ENCODE measurements around the gene NPSR1. TPM values are rescaled to one million over a fixed set of nuclear protein-coding genes. Genes with fewer than 3 reads are reported as not detected.
"Not testable (repeated sequence)": the region's sequence is repeated elsewhere in the genome, so short reads cannot be mapped to it uniquely, and the experiment has no call there.

The NPSR1 gene
- total RNA-seq, 2 experiments from 2014 or later, result not detected

DNA sequence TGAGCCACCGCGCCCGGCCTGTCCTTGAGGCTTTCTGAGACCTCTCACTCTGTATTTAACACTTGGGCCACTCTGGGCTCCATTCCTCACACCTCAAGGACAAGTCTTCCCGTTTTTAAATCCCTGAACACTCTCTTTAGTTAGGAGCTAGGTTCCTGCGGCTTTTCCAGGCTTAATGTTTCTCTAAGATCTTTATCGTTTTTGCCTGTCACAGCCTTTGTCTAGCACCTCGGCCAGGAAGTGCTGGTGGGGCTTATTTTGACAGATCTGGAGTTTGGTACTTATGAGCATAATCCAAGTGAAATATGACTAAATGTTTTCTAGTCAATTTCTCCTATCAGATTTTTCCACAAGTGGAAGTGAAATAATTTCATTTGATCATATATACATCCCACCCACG is 192.7 kb downstream of the NPSR1 start:
- Histone ChIP-seq H4K20me1 (ENCODE audit: insufficient read depth, low read length) (no peaks in the 10 kb centered on the region), H3K36me3 (ENCODE audit: insufficient read depth, low read length) (no peaks in the 10 kb centered on the region), H3K4me1 (ENCODE audit: insufficient read depth, low read length, poor library complexity, severe bottlenecking) (no peaks in the 10 kb centered on the region), H3K9me3 (ENCODE audit: low read length) (no peaks in the 10 kb centered on the region), H3K9me2 (ENCODE audit: insufficient read depth, low read length) (no peaks in the 10 kb centered on the region), H3K79me2 (ENCODE audit: insufficient read depth, low read depth, low read length) (no peaks in the 10 kb centered on the region), H3K4me2 (ENCODE audit: low read length) (no peak overlapping the region), H3K4me3 (ENCODE audit: low read depth, low read length, poor library complexity, severe bottlenecking) (no peak overlapping the region), H2AFZ (ENCODE audit: low read length) (no peak overlapping the region), H3K27ac (ENCODE audit: low read depth, low read length, poor library complexity, severe bottlenecking) (no peak overlapping the region)
- TF ChIP-seq, protein P1, sequence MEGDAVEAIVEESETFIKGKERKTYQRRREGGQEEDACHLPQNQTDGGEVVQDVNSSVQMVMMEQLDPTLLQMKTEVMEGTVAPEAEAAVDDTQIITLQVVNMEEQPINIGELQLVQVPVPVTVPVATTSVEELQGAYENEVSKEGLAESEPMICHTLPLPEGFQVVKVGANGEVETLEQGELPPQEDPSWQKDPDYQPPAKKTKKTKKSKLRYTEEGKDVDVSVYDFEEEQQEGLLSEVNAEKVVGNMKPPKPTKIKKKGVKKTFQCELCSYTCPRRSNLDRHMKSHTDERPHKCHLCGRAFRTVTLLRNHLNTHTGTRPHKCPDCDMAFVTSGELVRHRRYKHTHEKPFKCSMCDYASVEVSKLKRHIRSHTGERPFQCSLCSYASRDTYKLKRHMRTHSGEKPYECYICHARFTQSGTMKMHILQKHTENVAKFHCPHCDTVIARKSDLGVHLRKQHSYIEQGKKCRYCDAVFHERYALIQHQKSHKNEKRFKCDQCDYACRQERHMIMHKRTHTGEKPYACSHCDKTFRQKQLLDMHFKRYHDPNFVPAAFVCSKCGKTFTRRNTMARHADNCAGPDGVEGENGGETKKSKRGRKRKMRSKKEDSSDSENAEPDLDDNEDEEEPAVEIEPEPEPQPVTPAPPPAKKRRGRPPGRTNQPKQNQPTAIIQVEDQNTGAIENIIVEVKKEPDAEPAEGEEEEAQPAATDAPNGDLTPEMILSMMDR (conservative IDR thresholded peaks at IDR 0.05; ENCODE audit: low read length), result no peak
- TF ChIP-seq EZH2phosphoT487 (IDR thresholded peaks at IDR 0.05; ENCODE audit: borderline replicate concordance, low read depth, low read length), result no peak
- CTCF ChIA-PET (ENCODE audit: unreplicated experiment), result no interaction called here
- POLR2A ChIA-PET, result no interaction called here
- BruUV-seq (replicated peaks), result no TSS peak
- intact Hi-C loops (cut with micrococcal nuclease; ENCODE audit: unreplicated experiment), result no loop called here
- DNase-seq (ENCODE audit: low spot score), result no peak

DNA sequence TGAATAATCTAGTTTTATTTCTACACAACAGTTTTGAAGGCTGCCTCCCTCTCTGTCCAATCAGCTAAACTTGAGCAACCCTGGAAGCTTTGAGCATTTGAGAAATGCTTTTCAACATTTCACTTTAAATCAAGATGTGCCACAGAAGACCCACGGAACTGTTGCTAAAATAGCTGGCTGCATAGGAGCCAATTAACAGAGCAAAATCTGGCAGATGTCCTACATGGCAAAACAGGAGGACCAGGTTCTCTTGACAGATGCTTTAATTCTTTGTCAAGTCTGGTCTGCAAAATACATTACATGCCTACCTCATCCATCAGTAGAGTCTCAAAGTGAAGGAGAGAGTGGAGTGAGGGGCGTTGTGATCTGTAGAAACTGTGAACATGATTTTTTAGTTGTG is 193.4 kb downstream of the NPSR1 start:
- CTCF ChIA-PET (ENCODE audit: unreplicated experiment), result no interaction called here
- BruUV-seq (replicated peaks), result no TSS peak

DNA sequence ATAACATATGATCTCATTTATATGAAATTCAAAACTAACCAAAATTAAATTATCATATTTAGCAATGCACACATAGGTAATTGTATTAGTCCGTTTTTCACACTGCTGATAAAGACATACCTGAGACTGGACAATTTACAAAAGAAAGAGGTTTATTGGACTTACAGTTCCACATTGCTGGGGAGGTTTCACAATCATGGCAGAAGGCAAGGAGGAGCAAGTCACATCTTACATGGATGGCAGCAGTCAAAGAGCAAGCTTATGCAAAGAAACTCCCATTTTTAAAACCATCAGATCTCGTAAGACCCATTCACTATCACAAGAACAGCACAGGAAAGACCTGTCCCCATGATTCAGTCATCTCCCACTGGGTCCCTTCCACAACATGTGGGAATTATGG is 200.4 kb downstream of the NPSR1 start:
- CTCF ChIA-PET (ENCODE audit: unreplicated experiment); H4K20me1 ChIP-seq (ENCODE audit: insufficient read depth, low read length); H2AFZ ChIP-seq (ENCODE audit: low read length); H3K36me3 ChIP-seq (ENCODE audit: insufficient read depth, low read length); H3K4me1 ChIP-seq (ENCODE audit: insufficient read depth, low read length, poor library complexity, severe bottlenecking); DNase-seq (ENCODE audit: low spot score); H3K4me3 ChIP-seq (ENCODE audit: low read depth, low read length, poor library complexity, severe bottlenecking); H3K27ac ChIP-seq (ENCODE audit: low read depth, low read length, poor library complexity, severe bottlenecking); intact Hi-C loops (cut with micrococcal nuclease; ENCODE audit: unreplicated experiment); POLR2A ChIA-PET; H3K9me2 ChIP-seq (ENCODE audit: insufficient read depth, low read length); H3K4me2 ChIP-seq (ENCODE audit: low read length); H3K79me2 ChIP-seq (ENCODE audit: insufficient read depth, low read depth, low read length); BruUV-seq (replicated peaks); H3K9me3 ChIP-seq (ENCODE audit: low read length): not testable (repeated sequence)

More for the DNA sequence above, 193.4 kb downstream of the NPSR1 start:
- Histone ChIP-seq H3K9me2 (ENCODE audit: insufficient read depth, low read length) (no peaks in the 10 kb centered on the region), H3K9me3 (ENCODE audit: low read length) (no peaks in the 10 kb centered on the region), H3K4me1 (ENCODE audit: insufficient read depth, low read length, poor library complexity, severe bottlenecking) (no peaks in the 10 kb centered on the region), H3K36me3 (ENCODE audit: insufficient read depth, low read length) (no peaks in the 10 kb centered on the region), H3K79me2 (ENCODE audit: insufficient read depth, low read depth, low read length) (no peaks in the 10 kb centered on the region), H3K4me2 (ENCODE audit: low read length) (no peak overlapping the region), H4K20me1 (ENCODE audit: insufficient read depth, low read length) (no peaks in the 10 kb centered on the region), H3K27ac (ENCODE audit: low read depth, low read length, poor library complexity, severe bottlenecking) (no peak overlapping the region), H3K4me3 (ENCODE audit: low read depth, low read length, poor library complexity, severe bottlenecking) (no peak overlapping the region), H2AFZ (ENCODE audit: low read length) (no peak overlapping the region)
- TF ChIP-seq EZH2phosphoT487 (IDR thresholded peaks at IDR 0.05; ENCODE audit: borderline replicate concordance, low read depth, low read length), result no peak
- TF ChIP-seq, protein P1 (conservative IDR thresholded peaks at IDR 0.05; ENCODE audit: low read length), result no peak
- POLR2A ChIA-PET, result no interaction called here
- DNase-seq (ENCODE audit: low spot score), result no peak
- intact Hi-C loops (cut with micrococcal nuclease; ENCODE audit: unreplicated experiment), result no loop called here

DNA sequence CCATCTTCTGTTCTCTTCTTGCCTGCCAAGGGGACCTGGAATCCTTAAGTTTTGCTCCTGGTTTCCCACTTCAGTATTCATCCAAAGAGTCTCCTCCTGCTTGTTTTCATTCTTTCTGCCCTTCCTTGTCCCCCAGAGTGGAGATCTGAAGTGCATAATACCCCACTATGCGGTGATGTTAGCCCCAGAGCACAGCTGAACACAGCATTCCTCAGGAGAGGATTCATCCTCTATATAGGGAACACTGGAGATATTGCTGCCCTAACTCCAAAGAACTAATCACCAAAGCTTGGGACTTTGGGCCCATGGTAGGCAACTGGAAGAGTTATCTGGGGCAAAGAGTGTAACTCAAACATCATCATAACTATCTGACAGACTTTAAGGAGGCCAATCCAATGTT is 201.3 kb downstream of the NPSR1 start:
- H3K36me3 ChIP-seq (ENCODE audit: insufficient read depth, low read length); CTCF ChIA-PET (ENCODE audit: unreplicated experiment); H3K27ac ChIP-seq (ENCODE audit: low read depth, low read length, poor library complexity, severe bottlenecking); H3K4me3 ChIP-seq (ENCODE audit: low read depth, low read length, poor library complexity, severe bottlenecking); POLR2A ChIA-PET; intact Hi-C loops (cut with micrococcal nuclease; ENCODE audit: unreplicated experiment); H3K4me2 ChIP-seq (ENCODE audit: low read length); BruUV-seq (replicated peaks); H4K20me1 ChIP-seq (ENCODE audit: insufficient read depth, low read length); H3K79me2 ChIP-seq (ENCODE audit: insufficient read depth, low read depth, low read length); H3K4me1 ChIP-seq (ENCODE audit: insufficient read depth, low read length, poor library complexity, severe bottlenecking); H2AFZ ChIP-seq (ENCODE audit: low read length); H3K9me2 ChIP-seq (ENCODE audit: insufficient read depth, low read length); DNase-seq (ENCODE audit: low spot score); H3K9me3 ChIP-seq (ENCODE audit: low read length): not testable (repeated sequence)

DNA sequence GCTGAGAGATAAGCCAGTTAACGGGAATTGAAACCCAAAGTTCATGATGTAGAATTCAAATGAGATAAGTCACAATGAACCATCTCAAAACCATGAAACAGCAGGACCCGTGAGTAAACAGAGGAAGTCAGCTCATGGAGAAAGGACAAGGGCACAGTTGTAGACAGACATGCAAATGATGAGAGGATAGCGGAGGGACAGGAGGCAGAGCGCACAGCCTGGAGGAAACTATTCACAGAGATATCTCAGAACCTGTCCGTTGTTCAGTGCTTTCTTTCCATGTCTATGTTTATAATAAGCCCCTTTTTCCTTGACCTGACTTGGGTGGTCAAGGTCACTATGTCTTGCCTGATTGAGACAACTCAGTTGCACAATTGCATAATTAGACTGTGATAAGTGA is 208.2 kb downstream of the NPSR1 start:
- H3K4me2 ChIP-seq (ENCODE audit: low read length); CTCF ChIA-PET (ENCODE audit: unreplicated experiment); BruUV-seq (replicated peaks); intact Hi-C loops (cut with micrococcal nuclease; ENCODE audit: unreplicated experiment); H2AFZ ChIP-seq (ENCODE audit: low read length); POLR2A ChIA-PET; DNase-seq (ENCODE audit: low spot score); H3K4me1 ChIP-seq (ENCODE audit: insufficient read depth, low read length, poor library complexity, severe bottlenecking); H3K9me2 ChIP-seq (ENCODE audit: insufficient read depth, low read length); H4K20me1 ChIP-seq (ENCODE audit: insufficient read depth, low read length); H3K4me3 ChIP-seq (ENCODE audit: low read depth, low read length, poor library complexity, severe bottlenecking); H3K79me2 ChIP-seq (ENCODE audit: insufficient read depth, low read depth, low read length); H3K27ac ChIP-seq (ENCODE audit: low read depth, low read length, poor library complexity, severe bottlenecking); H3K36me3 ChIP-seq (ENCODE audit: insufficient read depth, low read length); H3K9me3 ChIP-seq (ENCODE audit: low read length): not testable (repeated sequence)

Data from OCI-LY7 (cell line).